Measurements from ENCODE around the gene RERG.

Gene RERG

GRCh38 chr12:15218794-15219193, 2.4 kb downstream of the RERG start:
- DNase-seq: no peak

GRCh38 chr12:15216036-15216889, 5.0 kb downstream of the RERG start:
- no peak for DNase-seq

- DNase-seq: no peak
Observed at GRCh38 chr12:15214851-15215601, 6.2 kb downstream of the RERG start.

GRCh38 chr12:15212930-15213329, 8.3 kb downstream of the RERG start:
- DNase-seq: no peak

- DNase-seq: no peak
Observed at GRCh38 chr12:15209782-15210181, 11.4 kb downstream of the RERG start.

- no peak for DNase-seq
Observed at GRCh38 chr12:15208871-15209656, 12.2 kb downstream of the RERG start.

GRCh38 chr12:15208140-15208539, 13.1 kb downstream of the RERG start:
- DNase-seq: no peak

- no peak for DNase-seq
Observed at GRCh38 chr12:15206831-15207389, 14.3 kb downstream of the RERG start.

- DNase-seq: no peak
Observed at GRCh38 chr12:15206338-15206737, 14.9 kb downstream of the RERG start.

GRCh38 chr12:15205341-15206010, 15.7 kb downstream of the RERG start:
- no peak for DNase-seq

- DNase-seq: no peak
Observed at GRCh38 chr12:15201456-15201855, 19.8 kb downstream of the RERG start.

- no peak for DNase-seq
Observed at GRCh38 chr12:15201056-15201455, 20.2 kb downstream of the RERG start.

- no peak for DNase-seq
Observed at GRCh38 chr12:15200641-15201040, 20.6 kb downstream of the RERG start.

GRCh38 chr12:15199930-15200329, 21.3 kb downstream of the RERG start:
- no peak for DNase-seq

- no peak for DNase-seq
Observed at GRCh38 chr12:15196678-15197505, 24.3 kb downstream of the RERG start.

GRCh38 chr12:15196221-15196620, 25.0 kb downstream of the RERG start:
- DNase-seq: no peak

- DNase-seq: no peak
Observed at GRCh38 chr12:15194456-15195368, 26.5 kb downstream of the RERG start.

- DNase-seq: no peak
Observed at GRCh38 chr12:15193946-15194345, 27.3 kb downstream of the RERG start.

GRCh38 chr12:15192720-15193119, 28.5 kb downstream of the RERG start:
- no peak for DNase-seq

- DNase-seq: no peak
Observed at GRCh38 chr12:15188127-15188526, 33.1 kb downstream of the RERG start.

All from C1 segment of cervical spinal cord (tissue), 14 donors.